HG02938 (cell line): ENCODE results near the gene PTPRD.

ENCODE experiments used
- ATAC-seq: cut with Tn5 transposase; IDR thresholded peaks from one replicate; pipeline ENCODE4 v1.9.1; 2021; ENCODE audit warnings: mild to moderate bottlenecking, moderate library complexity; ENCODE audit not compliant: unreplicated experiment

The PTPRD gene

GRCh38 chr9:8677741-8678140 lies 1935.1 kb downstream of the PTPRD start:
- no peak for ATAC-seq

DNA sequence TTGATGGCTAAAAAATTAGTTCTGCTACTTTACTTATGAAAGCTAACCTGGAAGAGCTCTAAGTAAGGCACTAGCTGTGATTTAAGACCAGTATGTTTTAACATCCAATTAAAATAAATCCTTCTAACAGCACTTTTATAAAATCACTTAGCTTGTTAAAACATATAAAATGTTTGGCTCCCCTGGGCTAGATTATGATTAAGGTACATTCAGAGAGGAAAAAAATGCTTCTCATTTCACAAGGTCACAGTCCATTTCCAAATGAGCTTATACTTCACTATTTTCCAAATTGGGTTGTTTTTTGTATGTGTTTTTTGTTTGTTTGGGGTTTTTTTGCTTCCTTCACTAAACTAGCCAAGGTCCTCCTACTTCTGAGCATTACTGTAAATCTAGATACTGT lies 1938.3 kb downstream of the PTPRD start:
- ATAC-seq, result no peak

- ATAC-seq, result no peak
Observed at GRCh38 chr9:8673830-8674229, 1939.0 kb downstream of the PTPRD start.

DNA sequence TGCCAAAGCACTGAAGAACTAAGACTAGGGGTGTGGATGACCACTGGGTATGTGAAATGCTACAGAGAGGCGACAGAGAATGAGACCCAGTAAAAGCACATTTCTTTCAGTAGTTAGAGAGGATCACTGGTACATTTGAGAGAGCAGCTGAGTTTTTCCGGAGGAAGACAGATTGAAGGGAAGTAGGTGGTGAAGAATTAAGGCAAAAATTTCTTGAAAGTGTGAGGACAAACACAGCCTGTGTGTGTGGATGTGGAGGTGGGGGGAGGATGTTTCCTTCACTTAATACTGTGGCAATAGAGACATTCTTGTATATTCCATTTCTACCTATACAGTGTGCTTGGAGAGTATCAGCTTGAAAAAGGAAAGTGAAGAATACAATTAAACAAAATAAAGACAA lies 1942.1 kb downstream of the PTPRD start:
- no peak for ATAC-seq

- no peak for ATAC-seq
Observed at GRCh38 chr9:8668751-8669150, 1944.1 kb downstream of the PTPRD start.

DNA sequence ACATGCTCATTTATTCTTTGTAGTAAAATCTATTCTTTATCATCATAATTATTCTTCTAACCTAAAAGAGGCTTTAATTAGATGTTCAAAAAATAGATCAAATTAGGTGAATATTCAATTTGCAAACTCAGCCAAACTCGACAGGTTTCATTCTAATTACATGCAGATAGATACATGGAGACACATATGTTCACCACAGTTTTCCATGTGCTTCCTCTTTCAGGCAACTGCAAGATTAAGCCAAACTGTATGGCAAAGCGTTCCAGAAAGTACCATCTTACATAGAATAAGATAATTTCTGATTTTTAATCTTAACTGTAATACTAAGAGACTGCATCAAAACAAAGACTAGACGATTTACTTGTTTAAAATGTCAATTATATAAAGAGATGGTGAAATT lies 1944.6 kb downstream of the PTPRD start:
- no peak for ATAC-seq

DNA sequence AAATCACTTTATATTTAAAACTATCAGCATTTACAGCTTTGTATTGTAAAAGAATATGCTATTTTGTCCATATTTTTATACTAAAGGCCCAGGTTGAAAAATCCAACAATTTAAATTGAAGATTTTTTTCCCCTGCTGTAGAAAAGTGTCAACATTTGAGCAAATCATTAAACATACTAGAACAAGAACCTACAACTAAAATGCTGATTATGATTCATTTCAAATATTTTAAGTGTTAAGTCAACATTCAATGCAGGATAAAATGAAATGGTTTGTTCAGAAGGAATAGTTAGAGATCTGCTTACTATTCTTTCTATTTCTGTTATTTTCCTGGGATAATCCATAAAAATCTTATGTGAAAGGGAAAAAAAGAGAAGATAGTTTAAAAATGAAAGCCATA lies 1946.7 kb downstream of the PTPRD start:
- ATAC-seq, result no peak

- no peak for ATAC-seq
Observed at GRCh38 chr9:8660383-8660782, 1952.4 kb downstream of the PTPRD start.

GRCh38 chr9:8659108-8659507 lies 1953.7 kb downstream of the PTPRD start:
- ATAC-seq, result no peak

DNA sequence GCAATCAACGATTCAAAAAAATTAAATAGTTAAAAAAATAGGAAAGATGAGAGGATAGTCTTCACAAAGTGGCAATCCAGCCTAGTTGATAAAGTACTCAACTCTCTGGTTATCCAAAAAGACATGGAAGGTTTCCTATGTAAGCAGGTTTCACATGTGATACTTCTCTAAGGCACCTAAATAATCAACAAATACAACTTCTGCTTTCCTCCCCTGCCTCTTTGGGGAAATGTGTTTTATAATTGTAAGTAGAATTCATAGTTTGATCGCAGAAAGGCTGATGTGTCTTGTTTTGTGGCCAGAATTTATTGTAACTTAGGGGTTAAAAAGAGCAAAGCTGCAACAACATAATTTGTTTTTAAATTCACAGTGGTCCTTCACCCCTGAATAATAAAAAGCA lies 1957.7 kb downstream of the PTPRD start:
- no peak for ATAC-seq

GRCh38 chr9:8653855-8654254 lies 1958.9 kb downstream of the PTPRD start:
- ATAC-seq, result no peak

DNA sequence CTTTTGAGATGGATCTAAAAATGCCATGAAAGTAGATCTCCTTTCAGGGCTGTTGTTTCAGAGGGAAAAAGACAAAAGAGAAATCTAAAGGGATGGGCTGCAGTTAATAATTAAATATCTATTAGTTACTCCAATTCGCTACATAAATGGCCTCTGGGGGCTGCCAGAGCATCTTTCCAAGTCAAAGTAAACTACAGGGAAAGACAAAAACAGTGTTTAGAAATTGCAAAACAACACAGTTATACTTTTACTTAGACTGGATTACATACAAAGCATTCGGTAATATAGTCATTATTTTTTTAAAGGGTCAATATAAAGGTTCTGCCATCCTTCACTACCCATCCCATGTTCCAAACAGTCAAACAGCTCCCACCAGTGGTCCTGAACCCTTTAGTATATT lies 1959.7 kb downstream of the PTPRD start:
- no peak for ATAC-seq

- no peak for ATAC-seq
Observed at GRCh38 chr9:8652255-8652654, 1960.5 kb downstream of the PTPRD start.

GRCh38 chr9:8651846-8652215 lies 1961.0 kb downstream of the PTPRD start:
- ATAC-seq, result no peak

DNA sequence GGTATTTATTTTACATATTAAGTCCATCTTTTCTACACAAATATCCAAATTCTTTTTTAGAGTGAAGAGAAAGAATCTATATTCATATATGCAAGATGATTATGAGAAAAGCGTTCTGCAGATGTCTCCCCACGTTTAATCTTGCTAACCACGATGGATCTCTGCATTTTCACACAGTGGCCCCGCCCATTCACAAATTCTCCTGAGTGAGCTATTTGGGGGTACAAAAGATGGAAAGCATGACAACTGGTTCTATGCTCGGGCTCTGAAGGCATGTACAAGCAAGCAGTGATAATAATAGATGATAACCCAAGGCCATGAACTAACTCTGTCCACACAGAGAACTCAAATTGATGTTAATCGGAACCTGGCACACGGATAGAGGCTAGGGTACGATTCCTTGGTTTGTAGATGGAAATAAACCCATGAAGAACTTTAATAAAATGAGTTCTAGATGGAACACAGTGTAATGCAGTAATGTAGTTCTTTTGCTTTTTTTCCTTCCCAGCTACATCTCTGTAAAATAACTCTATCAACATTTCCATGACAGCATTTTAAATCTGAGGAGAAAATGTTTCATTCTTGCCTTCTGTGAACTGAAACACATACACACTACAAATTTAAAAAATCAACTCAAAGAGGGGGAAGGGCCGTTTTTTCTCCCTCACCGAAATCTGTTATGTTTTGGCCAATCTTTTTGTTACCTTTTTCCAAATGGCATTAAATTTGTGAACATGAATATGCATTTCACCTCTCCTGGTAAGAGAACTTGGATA lies 1961.5 kb downstream of the PTPRD start:
- ATAC-seq, result no peak

- no peak for ATAC-seq
Observed at GRCh38 chr9:8649807-8650206, 1963.0 kb downstream of the PTPRD start.

- ATAC-seq, result no peak
Observed at GRCh38 chr9:8649160-8649559, 1963.6 kb downstream of the PTPRD start.

DNA sequence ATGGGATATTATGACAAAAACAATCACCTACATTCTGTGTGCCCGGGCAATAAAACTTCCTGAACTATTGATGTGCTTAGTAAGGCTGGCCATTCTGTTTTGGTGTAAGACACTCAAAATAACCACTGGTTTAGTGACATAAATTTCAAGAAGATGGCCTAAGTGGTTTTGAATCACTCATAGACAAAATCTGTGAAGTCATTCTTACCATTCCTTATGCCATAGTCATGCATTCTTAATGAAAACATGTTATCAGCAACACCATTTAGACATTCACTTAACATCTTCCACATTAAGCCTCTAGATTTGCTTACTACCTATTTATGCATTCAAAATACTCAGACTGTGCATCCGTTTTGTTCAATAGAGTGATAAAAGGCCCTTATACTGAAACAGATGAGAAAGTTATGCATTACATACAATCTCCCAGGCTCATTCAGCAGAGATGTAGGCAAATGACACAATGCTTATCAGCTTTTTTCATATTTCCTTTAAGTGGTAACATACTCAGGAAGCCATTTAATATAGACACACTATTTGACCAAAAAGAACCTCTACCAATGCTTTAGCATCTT lies 1964.4 kb downstream of the PTPRD start:
- ATAC-seq, result no peak

GRCh38 chr9:8647824-8648223 lies 1965.0 kb downstream of the PTPRD start:
- no peak for ATAC-seq

GRCh38 chr9:8644571-8644970 lies 1968.2 kb downstream of the PTPRD start:
- no peak for ATAC-seq

DNA sequence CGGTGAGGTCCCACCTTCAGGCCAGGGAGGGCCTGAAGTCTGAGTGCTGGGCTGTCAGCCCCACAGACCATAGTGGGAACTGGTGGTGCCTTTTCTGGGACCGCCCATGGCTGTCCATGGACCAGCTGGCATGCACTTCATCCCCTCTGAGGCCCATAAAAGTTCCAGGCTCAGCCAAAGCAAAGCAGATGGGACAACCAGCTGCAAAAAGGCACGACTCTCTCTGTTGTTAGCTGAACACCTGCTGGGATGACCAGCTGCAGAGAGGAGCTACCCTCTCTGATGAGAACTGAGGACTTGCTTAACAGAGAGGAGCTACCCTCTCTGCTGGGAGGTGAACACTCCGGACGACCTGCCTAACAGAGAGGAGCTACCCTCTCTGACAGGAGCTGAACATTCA lies 1968.9 kb downstream of the PTPRD start:
- no peak for ATAC-seq

DNA sequence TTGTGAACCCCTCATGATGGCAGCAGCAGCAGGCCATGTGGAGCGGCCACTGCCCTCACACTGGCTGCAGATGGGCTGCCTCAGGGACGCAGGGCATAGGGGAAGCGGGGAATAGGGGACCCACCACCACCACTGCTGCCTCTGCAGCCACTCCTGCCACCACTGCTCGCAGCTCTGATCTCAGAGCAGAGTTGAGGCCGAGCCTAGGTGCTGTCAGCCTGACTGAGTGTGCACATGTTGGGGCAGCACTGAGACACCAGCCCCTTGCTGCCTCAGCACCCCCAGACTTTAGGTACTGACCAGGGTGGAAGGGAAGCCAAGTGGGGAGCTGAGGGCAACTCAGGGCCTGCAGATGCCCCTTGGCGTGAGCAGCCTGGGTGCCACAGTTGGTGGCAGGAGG lies 1969.3 kb downstream of the PTPRD start:
- no peak for ATAC-seq

GRCh38 chr9:8640761-8641160 lies 1972.0 kb downstream of the PTPRD start:
- no peak for ATAC-seq
